Measurements from ENCODE around the gene CFTR. TPM values are rescaled to one million over a fixed set of nuclear protein-coding genes. Genes with fewer than 3 reads are reported as not detected.

Gene CFTR
- total RNA-seq (2021; ENCODE audit: unreplicated experiment) (not detected), Bru-seq, nascent RNA (percentile 1 among the genes with signal in this experiment), BruChase-seq, experiment 1, labeled RNA remaining after a 6-hour chase (percentile 0 among the genes with signal in this experiment), BruChase-seq, experiment 2, labeled RNA remaining after a 2-hour chase (percentile 2 among the genes with signal in this experiment)
- polyA plus RNA-seq (2012): not detected in 2 replicates
- long read RNA-seq: 0 reads

GRCh38 chr7:117479225-117480054 lies at the start of gene CFTR:
Gene CFTR, plus strand, starts transcription at chr7:117480025. Its CDS starts 70 bp downstream, at chr7:117480095.
- BruUV-seq (replicated peaks): no TSS peak
- Histone ChIP-seq H3K4me3 (replicated peaks in 1 of 2; ENCODE audit: low read depth in 1 of 2, low read length in 2 of 2) (no peak within 1 kb of the TSS), H3K9me3 (ENCODE audit: control insufficient read depth in 1 of 2, insufficient read depth in 1 of 2, low read depth in 1 of 2, low read length in 2 of 2) (no peaks in the 10 kb centered on the region), H3K9me2 (ENCODE audit: insufficient read depth) (no peaks in the 10 kb centered on the region), H3K36me3 (ENCODE audit: control insufficient read depth in 1 of 2, insufficient read depth in 2 of 2, low read length in 2 of 2) (no peaks in the 10 kb centered on the region), H3K4me2 (ENCODE audit: low read length) (no peak within 1 kb of the TSS), H2AFZ (ENCODE audit: low read depth, low read length, poor library complexity, severe bottlenecking) (no peak within 1 kb of the TSS), H3K27me3 (ENCODE audit: insufficient read depth, low read length) (no peaks in the 10 kb centered on the region), H4K20me1 (ENCODE audit: insufficient read depth) (no peaks in the 10 kb centered on the region), H3K4me1 (ENCODE audit: control insufficient read depth in 1 of 2, insufficient read depth in 2 of 2, low read length in 2 of 2) (no peaks in the 10 kb centered on the region), H3K27ac (ENCODE audit: low read depth, low read length) (no peak within 1 kb of the TSS), H3K79me2 (ENCODE audit: insufficient read depth, low read length) (no peaks in the 10 kb centered on the region), H3K9ac (ENCODE audit: low read length) (no peak within 1 kb of the TSS)
- TF ChIP-seq SP1 (IDR thresholded peaks at IDR 0.05; ENCODE audit: low read depth) (no peak), YY1 (IDR thresholded peaks at IDR 0.05; ENCODE audit: extremely low read depth, insufficient replicate concordance, low read depth, low read length) (no peak), CEBPB (IDR thresholded peaks at IDR 0.05; ENCODE audit: low read depth) (no peak), TCF7L2 (IDR thresholded peaks at IDR 0.05; ENCODE audit: borderline replicate concordance, extremely low read depth, insufficient read depth, insufficient read length) (no peak)
- no peak for DNase-seq (ENCODE audit: low read depth, low spot score)
- RAD21 ChIA-PET (ENCODE audit: low non-redundant PET in 1 of 2, low total read pairs in 2 of 2, uncharacterized antibody in 2 of 2, unreplicated experiment in 2 of 2): no interaction called here
- CTCF ChIA-PET: no interaction called here
- intact Hi-C loops (cut with micrococcal nuclease): no loop called here
- POLR2A ChIA-PET: no interaction called here
- no peak for ATAC-seq

GRCh38 chr7:117435475-117436043 lies 44.3 kb upstream of the CFTR start:
- Histone ChIP-seq H3K36me3 (ENCODE audit: control insufficient read depth in 1 of 2, insufficient read depth in 2 of 2, low read length in 2 of 2) (no peaks in the 10 kb centered on the region), H3K9ac (ENCODE audit: low read length) (no peak overlapping the region), H3K4me1 (ENCODE audit: control insufficient read depth in 1 of 2, insufficient read depth in 2 of 2, low read length in 2 of 2) (no peaks in the 10 kb centered on the region), H3K4me3 (replicated peaks in 1 of 2; ENCODE audit: low read depth in 1 of 2, low read length in 2 of 2) (no peak overlapping the region), H3K9me2 (ENCODE audit: insufficient read depth) (no peaks in the 10 kb centered on the region), H4K20me1 (ENCODE audit: insufficient read depth) (no peaks in the 10 kb centered on the region), H3K79me2 (ENCODE audit: insufficient read depth, low read length) (no peaks in the 10 kb centered on the region), H3K27me3 (ENCODE audit: insufficient read depth, low read length) (no peaks in the 10 kb centered on the region), H3K27ac (ENCODE audit: low read depth, low read length) (no peak overlapping the region), H3K4me2 (ENCODE audit: low read length) (no peak overlapping the region), H3K9me3 (ENCODE audit: control insufficient read depth in 1 of 2, insufficient read depth in 1 of 2, low read depth in 1 of 2, low read length in 2 of 2) (no peaks in the 10 kb centered on the region), H2AFZ (ENCODE audit: low read depth, low read length, poor library complexity, severe bottlenecking) (no peak overlapping the region)
- BruUV-seq (replicated peaks): no TSS peak
- DNase-seq (ENCODE audit: low read depth, low spot score) (no peak), ATAC-seq (no peak)
- intact Hi-C loops (cut with micrococcal nuclease): no loop called here
- TF ChIP-seq POLR2AphosphoS5 (IDR thresholded peaks at IDR 0.05; ENCODE audit: low read depth, low read length): no peak
- TF ChIP-seq ZBTB33 (IDR thresholded peaks at IDR 0.05; ENCODE audit: extremely low read depth, insufficient replicate concordance, low read length): no peak
- TF ChIP-seq ELF1 (IDR thresholded peaks at IDR 0.05; ENCODE audit: borderline replicate concordance, low read depth): no peak
- TF ChIP-seq MAX (IDR thresholded peaks at IDR 0.05): no peak
- no peak for TF ChIP-seq SIN3A (IDR thresholded peaks at IDR 0.05; ENCODE audit: low read depth)
- TF ChIP-seq EGR1 (IDR thresholded peaks at IDR 0.05; ENCODE audit: low read depth): no peak
- TF ChIP-seq SRF (IDR thresholded peaks at IDR 0.05; ENCODE audit: low read depth): no peak
- no peak for TF ChIP-seq CEBPB (IDR thresholded peaks at IDR 0.05; ENCODE audit: low read depth)
- no peak for TF ChIP-seq TCF7L2 (IDR thresholded peaks at IDR 0.05; ENCODE audit: borderline replicate concordance, extremely low read depth, insufficient read depth, insufficient read length)
- no peak for TF ChIP-seq ZFX (IDR thresholded peaks at IDR 0.05)
- no peak for TF ChIP-seq POLR2A (IDR thresholded peaks at IDR 0.05; ENCODE audit: borderline replicate concordance, extremely low read depth, insufficient read depth, insufficient read length)
- no peak for TF ChIP-seq EZH2phosphoT487 (IDR thresholded peaks at IDR 0.05; ENCODE audit: borderline replicate concordance)
- TF ChIP-seq FOSL1 (IDR thresholded peaks at IDR 0.05; ENCODE audit: low read depth): no peak
- TF ChIP-seq EZH2 (IDR thresholded peaks at IDR 0.05): no peak
- no peak for TF ChIP-seq JUND (IDR thresholded peaks at IDR 0.05)
- RAD21 ChIA-PET (ENCODE audit: low non-redundant PET in 1 of 2, low total read pairs in 2 of 2, uncharacterized antibody in 2 of 2, unreplicated experiment in 2 of 2): no interaction called here
- CTCF ChIA-PET: no interaction called here
- POLR2A ChIA-PET: no interaction called here
